M059J (cell line): ENCODE results near the gene ZBTB43. TPM values are rescaled to one million over a fixed set of nuclear protein-coding genes. Genes with fewer than 3 reads are reported as not detected.

Experiments used
- DNase-seq: peaks from one replicate; pipeline ENCODE4 v3.0.0-alpha.2; 2012; ENCODE audit warnings: low read depth
- total RNA-seq: library from RNA; depleted of rRNA; stranded (reverse); fragments of >200 nt; shearing (Covaris generic); gene quantifications from 2 replicates; pipeline ENCODE4 v1.2.3, GENCODE V29; 2014

The ZBTB43 gene
- total RNA-seq, 1 experiment from 2014 or later, result 9.3 TPM

DNA sequence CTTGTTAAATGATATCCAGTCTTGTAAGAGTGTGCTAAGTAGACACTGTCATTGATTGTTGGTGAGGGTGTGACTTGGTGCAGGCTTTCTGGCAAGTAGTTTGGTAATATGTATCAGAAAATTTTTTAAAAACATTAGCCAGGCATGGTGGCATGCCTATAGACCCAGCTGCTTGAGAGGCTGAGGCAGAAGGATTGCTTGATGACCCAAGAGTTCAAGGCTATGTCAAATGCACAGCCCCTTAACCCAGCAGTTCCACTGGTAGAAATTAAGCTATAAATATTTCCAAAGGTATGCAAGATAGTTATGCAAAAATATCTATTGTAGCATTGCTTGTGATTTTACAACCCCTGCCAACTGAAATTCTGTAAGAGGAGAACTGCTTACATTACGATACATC, 24.2 kb downstream of the ZBTB43 start:
- DNase-seq, result no peak

DNA sequence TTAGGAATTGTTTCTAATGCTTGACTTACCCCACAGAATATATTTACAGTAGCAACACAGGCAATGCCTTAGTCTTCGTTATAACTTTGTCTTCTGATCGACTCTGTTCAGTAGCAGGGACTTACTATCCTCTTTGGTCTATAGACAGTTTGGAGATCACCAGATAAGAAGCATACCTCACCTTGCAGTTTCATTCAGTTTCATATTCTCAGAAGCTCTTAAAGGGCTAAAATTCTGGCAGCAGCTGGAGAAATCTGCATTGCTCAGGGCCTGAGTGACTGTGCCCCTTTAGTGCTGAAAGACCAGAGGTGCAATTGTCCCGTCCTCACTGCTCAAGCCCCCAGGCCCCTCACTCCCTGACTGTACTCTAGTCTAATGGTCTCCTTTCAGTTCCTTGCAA, 26.0 kb downstream of the ZBTB43 start:
- DNase-seq, result no peak

DNA sequence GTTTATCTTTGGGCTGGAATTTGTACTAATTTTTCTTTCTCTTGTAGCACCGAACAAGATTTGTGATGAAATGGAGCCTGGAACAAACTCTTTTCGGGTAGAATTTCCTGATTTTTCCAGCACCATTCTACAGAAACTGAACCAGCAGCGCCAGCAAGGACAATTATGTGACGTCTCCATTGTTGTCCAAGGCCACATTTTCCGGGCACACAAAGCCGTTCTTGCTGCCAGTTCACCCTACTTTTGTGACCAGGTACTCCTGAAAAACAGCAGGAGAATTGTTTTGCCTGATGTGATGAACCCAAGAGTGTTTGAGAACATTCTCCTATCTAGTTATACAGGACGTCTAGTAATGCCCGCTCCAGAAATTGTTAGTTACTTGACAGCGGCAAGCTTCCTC, 27.6 kb downstream of the ZBTB43 start:
- DNase-seq, result no peak

DNA sequence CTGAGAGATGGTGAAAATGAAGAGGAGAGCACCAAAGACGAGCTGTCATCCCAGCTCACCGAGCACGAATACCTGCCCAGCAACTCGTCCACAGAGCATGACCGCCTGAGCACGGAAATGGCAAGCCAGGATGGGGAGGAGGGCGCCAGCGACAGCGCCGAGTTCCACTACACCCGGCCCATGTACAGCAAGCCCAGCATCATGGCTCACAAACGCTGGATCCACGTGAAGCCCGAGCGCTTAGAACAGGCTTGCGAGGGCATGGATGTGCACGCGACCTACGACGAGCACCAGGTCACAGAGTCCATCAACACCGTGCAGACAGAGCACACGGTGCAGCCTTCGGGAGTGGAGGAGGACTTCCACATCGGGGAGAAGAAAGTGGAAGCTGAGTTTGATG, 28.2 kb downstream of the ZBTB43 start:
- DNase-seq, result no peak

DNA sequence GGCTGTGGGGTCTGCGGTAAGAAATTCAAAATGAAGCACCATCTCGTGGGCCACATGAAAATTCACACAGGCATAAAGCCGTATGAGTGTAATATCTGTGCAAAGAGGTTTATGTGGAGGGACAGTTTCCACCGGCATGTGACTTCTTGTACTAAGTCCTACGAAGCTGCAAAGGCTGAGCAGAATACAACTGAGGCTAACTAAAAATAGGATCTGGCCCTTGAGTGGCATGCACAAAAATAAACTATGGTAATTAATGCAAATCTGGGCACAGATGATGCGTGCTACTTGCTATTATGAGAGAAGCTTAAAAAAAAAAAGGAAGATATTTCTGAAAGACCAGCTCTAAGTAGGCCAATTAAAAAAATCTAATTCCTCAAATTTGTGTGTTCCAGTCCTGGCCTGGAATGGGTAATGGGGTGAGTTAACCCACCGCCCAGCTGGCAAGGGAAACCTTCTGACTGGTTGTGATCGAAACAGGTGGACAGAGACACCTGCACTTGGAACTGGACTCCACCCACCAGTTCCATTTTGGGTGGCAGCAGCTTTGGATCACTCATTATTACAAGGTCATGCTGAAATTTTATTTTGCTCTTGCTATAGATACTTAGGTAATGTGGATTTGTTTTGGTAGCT, 29.0 kb downstream of the ZBTB43 start:
- DNase-seq, result no peak

DNA sequence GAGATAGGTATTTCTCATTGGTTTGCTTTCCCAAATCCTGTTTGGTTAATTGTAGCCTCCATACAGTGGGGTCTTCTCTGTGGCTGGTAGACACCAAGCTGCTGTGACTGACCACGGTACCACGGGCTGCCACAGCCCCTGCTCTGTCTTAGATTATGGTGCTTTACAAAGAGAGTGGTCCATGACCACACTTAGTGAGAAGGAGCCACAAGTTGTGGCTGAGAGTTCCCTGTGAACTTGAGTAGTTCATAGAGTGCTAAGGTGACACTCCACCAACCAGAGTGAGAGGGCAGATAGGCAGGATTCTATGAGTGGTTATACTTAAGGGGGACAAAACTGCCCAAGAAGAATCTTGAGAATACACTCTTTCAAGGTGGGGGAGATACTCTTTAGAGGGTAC, 29.8 kb downstream of the ZBTB43 start:
- DNase-seq, result no peak

DNA sequence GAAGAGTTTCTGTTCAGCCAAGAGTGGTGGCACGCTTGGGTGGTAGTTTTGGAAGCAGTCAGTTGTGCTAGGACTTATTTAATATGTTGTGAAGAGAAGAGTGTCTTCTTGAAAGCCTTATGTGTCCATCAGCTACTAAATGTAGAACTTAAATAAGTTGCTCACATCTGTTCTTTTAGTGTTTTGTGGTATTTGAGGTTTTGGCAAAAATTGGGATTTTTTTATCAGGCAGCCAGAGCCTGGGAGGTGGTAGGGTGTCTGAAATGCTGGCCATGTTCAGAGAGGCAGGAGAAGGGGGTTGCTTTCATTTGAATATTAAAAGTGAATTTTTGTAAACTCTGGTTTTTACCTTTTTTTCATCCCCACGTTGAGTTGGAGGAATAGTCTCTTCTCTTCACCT, 31.4 kb downstream of the ZBTB43 start:
- no peak for DNase-seq

DNA sequence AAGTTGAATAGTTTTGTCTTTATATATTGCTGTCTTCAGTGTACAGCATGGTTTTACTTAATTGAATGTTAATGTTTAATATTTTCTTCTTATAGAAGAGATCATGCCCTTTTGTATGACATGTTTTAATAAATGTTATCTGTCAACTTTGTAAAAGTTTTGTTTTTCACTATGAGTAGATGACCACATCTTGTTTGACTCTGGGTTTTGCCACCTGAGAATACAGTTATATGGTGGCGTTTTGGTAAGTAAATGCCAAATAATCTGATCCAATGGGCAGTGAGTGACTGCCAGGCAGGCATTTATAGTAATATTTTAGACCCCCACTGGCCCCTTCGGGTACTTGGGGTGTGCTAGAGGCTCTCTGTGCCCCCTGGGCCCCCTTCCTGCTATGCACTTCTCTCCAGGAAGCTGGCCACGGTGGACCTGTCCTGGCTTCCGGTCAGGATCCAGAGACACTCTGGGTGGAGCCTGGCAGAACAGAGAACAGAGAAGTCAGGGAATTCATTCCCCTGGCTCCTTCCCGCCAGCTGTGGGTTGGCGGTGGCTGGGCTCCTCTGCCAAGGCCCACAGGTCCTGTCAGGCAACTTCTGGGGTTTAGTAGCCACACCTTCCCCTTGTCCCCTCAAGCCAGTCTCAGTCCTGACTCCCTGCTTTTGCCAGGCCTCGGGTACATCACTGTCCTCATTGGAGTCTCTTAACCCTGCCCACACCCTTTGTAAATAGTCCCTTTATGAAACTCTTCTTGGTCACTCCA, 33.4 kb downstream of the ZBTB43 start:
- no peak for DNase-seq

DNA sequence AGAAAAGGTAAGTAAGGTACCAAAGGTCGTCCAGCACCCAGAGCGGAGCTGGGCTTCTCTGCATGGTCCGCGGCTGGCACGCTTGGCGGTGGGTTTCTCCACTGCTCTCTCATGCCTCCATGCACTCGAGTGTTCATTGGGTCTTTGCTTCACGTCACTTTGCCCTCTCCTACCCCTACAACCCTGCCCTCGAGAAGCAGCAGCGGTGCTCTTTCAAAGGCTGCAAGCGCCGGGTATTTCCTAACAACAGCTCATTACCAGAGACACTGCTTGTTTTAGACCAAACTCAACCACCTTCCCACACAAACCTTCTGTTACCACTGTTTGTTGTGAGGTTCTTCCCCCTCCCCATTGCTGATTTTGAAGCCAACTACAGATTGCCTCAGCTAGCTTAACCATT, 34.1 kb downstream of the ZBTB43 start:
- no peak for DNase-seq

DNA sequence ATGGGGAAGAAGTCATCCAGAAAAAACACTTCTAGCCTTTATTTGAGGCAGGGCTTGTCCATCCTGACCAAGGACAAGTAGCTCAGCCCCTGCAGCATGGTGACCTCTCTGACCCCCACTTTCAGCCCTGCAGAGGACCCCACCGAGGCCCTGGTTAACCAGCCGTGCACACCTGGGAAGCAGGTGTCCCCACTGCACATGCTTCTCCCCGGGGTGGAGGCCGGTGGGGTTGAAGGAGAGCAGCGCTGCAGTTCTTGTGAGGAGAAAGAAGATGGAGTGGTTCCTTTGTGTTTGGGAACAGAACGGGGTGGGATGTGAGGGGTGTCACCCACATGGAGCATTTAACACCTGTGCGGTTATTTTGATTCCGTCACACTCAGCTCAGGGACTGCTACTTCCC, 34.5 kb downstream of the ZBTB43 start:
- no peak for DNase-seq

DNA sequence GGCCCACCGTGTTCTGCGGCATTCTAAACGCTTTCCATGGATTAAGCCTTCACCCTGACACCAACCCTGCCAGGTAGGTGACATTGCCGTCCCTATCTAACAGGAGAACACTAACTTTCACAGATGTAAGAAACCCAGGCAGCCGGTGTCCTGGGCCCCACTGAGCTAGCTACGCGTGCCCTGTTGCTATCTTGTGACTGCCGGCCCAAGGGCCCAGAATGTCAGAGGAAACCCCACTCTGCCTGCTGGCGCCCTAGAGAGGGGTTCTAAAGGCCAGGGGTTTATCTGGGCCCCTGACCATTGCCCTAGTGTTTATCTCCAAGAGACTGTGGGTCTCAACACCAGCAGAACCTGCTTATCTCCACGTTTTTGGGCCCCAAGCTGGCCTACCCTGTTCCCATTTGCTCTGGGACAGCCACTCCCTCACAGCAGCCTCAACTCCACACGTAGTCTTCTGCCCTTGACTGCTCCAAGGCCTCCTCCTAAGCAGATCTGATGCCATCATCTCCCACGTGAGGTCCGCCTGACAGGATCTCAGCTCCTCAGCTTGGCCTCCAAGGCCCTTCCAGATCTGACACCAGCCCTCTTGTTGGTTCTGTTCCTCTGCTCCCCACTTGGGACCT, 37.5 kb downstream of the ZBTB43 start:
- DNase-seq, result no peak

DNA sequence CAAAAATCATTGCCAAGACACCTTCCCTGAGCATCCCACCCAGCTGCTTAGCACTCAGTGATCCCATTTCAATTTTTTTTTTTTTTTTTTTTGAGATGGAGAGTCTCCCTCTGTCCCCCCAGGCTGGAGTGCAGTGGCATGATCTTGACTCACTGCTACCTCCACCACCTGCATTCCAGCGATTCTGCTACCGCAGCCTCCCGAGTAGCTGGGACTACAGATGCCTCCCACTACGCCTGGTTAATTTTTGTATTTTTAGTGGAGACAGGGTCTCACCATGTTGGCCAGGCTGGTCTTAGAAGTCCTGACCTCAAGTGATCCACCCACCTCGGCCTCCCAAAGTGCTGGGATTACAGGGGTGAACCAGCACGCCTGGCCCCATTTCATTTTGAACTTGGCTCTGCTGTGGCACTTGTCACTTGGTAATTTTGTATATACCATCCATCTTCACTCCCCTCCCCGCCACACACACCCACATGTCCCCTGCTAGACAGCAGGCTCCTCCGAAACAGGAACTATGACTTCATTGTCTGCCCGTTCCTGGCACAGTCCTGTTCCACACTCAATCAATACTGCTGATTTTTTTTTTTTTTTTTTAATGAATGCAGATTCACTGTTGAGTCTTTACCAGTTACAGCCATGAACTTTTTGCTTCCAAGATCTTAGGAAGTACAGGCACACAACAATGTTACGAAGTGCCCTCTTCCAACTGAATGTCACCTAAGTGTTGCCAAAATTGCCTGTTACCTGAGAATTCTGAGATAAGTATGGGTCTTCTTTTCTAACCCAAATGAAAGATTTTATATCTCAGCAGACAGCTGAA, 38.3 kb downstream of the ZBTB43 start:
- no peak for DNase-seq

DNA sequence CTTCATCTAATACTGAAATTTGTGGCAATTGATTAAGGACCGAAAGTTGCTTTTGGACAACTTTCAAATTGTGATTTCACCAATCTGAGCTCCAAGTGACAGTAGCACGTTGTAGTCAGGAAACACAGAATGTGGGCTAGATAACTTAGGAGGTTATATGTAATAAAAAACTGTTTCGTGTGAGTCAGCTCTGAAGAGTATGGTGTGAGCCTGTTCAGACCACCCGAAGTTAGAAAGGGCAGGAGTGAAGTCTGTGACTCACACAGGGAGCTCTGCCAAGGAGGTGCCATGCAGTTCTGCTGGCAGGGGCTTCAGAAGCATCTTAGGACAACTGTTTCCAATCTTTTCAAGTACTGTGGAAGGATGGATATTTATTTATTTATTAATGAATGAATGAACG, 39.2 kb downstream of the ZBTB43 start:
- DNase-seq, result peak; percentile 94

DNA sequence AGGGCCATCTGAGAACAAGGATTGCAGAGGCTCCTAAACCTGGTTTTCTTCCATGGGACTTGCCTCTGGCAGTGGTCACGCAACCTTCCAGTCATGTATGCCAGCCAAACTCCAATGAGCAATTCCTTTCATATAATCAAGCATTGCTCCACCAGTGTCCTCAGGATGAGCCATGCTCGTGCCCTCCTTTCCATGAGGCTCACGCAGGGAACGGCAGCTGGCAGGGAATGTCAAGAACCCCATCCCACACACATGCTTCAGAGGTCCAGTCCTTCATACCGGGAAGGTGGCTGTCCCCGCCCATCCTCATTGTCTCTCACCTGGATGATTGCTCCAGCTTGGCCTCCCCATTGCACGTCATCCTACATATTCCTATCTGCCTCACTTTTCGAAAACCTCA, 42.2 kb downstream of the ZBTB43 start:
- DNase-seq, result no peak

DNA sequence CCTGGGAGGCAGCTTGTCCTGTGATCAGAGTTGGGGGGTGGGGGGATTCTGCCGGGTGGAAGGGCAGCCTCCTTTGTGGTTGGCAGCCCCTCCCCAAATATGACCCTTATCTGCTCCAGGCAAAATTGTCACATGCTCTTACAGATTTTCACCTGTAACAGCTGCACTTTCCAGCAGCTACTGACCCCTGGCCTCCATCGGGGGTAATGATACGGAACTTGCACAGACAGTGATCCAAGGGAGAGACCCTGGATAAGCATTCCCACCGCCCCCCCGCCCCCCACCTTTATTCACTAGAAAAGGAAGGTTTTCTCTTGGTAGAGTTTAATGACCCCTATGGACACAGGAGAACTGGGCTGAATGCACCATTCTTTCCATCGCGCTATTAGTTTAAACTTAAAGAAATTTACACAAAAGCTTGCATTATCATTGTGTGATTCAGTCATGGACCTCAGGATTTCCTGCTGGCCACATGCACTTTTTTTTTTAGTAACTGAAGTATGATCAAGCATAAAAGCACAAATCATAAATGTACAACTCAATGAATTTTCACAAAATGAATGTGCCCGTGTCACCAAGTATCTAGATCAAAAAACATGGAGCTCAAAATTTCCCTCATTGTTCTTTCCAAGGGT, 44.9 kb downstream of the ZBTB43 start:
- DNase-seq, result no peak

DNA sequence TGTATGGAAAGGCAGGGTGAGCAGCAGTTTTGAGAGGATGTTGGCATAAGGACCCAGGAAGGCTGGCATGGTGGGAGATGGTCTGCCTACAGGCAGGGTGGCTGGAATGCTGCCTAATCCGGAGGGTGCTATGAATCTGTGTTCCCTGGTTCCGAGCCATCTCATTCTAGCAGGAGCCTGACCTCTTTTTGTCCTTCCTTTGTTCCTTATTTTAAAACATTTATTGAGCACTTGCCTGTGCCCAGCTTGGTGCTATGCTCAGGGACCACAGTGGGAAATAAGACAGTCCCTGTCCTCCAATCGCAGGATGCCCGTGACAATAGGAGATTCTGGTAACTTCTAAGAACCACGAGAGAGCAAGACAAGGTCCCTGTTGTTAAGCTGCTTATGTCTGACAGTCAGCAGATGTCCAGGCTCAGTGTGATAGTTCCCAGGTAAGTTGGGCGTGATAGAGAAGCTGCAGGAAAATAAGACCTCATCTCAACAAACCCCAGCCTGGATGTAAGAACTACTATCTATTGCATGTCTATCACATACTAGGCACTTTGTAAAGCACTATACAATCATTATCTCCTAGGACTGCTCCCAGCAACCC, 46.5 kb downstream of the ZBTB43 start:
- no peak for DNase-seq

DNA sequence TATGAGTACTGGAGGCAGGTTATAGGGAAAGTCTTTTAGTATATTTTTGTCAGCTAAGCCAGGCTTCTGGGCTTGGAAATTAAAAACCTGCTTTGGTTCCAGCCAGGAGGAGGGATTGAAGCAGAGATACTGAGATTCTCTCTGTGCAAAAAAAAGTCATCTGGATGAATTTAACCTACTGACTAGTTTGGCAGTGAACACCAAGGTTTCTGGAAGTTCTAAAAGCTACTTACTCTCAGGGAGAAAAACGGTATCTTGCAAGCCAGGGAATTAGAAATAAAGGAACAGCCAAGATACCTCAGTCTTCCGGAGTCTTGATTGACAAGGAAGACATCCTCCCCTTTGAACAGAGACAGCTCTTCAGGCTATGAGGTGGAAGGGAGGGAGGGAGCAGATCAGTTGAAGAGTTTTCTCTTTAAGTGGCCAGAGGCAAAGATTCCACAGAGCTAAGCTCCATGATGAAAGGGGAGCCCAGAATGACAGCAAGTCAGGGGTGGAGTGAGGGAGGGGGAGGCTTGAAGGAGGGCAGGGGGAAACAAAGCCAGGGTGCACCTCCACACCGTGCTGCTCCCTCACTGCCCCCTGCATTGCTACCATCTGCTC, 47.3 kb downstream of the ZBTB43 start:
- no peak for DNase-seq

DNA sequence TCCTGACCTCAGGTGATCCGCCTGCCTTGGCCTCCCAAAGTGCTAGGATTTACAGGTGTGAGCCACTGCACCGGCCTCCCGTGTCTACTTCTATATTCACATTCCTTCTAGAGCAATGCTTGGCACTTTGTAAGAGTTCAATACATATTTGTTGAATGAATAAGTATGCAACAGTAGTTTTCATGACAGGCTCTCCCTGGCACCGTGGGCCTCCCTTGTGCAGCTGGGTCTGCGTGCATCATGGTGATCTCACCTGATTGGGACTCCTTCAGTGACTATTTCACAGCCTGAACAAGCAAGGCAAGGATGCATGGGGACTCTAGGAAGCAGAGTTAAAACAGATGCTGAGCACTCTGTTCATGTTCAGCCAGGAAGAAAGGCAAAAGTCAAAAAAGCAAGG, 48.8 kb downstream of the ZBTB43 start:
- peak; percentile 57 for DNase-seq

DNA sequence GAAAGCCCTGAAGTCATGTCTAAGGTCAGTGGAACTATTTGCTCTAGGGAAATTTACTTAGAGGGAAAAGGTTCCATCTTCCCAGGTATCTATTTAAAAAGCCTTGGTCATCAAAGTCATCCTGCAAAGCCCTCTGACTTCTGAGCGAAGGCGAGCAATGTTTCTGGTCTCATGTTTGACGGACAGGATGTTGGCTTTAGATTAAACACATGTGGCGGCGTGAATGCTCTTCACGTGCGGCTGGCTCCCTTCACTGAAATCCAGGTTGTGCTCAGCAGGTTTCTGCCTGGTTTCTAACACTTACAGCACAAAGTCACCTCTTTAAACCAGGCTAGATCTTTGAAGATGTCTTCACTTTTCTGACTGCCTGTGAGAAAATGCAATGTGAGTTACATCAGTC, 49.9 kb downstream of the ZBTB43 start:
- DNase-seq, result no peak

DNA sequence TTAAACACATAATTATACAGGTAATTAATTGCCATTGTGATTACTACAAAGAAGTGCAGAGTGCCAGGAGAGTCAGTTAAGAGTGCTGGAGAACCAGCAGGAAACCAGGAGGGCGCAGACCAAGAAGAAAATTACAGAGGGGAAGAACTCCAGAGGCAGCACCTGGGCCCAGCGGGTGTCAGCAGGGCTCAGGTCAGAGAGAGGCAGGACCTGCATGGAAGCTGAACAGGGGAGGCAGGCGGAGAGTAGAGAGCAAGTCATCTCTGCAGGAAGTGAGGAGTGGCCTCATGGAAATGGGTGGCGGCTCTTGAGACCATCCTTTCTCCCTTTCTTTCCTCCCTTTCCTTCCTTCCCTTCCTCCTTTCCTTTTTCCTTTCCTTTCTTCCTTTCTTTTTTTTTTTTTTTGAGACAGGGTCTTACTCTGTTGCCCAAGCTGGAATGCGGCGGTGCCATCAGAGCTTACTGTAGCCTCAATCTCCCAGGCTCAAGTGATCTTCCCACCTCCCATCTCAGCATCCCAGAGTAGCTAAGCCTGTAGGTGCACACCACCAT, 51.6 kb downstream of the ZBTB43 start:
- no peak for DNase-seq
